Colonic mucosa (tissue), 4 donors: Measurements from ENCODE around the gene PPP3CA. TPM values are rescaled to one million over a fixed set of nuclear protein-coding genes. Genes with fewer than 3 reads are reported as not detected.

Experiments used
- DNase-seq: peaks from one replicate; pipeline ENCODE4 v3.0.0-alpha.2; 2020
- H3K27ac ChIP-seq: fragments of 200-600 bp; one replicate; pipeline ENCODE4 v1.8.0; 2021
- H3K27me3 ChIP-seq: fragments of 200-600 bp; one replicate; pipeline ENCODE4 v1.8.0; 2021
- H3K36me3 ChIP-seq: fragments of 200-600 bp; one replicate; pipeline ENCODE4 v1.8.0; 2021
- H3K4me1 ChIP-seq: fragments of 200-600 bp; one replicate; pipeline ENCODE4 v1.8.0; 2021; ENCODE audit warnings: mild to moderate bottlenecking
- H3K4me3 ChIP-seq: fragments of 200-600 bp; one replicate; pipeline ENCODE4 v1.8.0; 2021
- H3K9ac ChIP-seq, 2 donors: one replicate each; pipeline ENCODE4 v1.7.0; 2013; ENCODE audit warnings: control low read depth in 2 of 2, low read depth in 2 of 2, low read length in 2 of 2
- H3K9me3 ChIP-seq: fragments of 200-600 bp; one replicate; pipeline ENCODE4 v1.8.0; 2021
- intact Hi-C: fragments of 100-400 bp; cut with DNase I; formaldehyde crosslinking; loops from one replicate; pipeline ENCODE4 v1.14.1; 2022
- total RNA-seq, 2 donors: library from RNA; stranded (reverse); fragmentation: NEBNext Ultra II Directional in 1 of 2; extraction: Animal tissue kit (Norgen Biotek cat#: 25700) in 1 of 2; gene quantifications; one replicate each; pipeline ENCODE4 v1.2.1, GENCODE V29; 2021
- TF ChIP-seq, protein P1 (sequence below): fragments of 200-600 bp; IDR thresholded peaks from one replicate; pipeline ENCODE4 v1.8.0; 2022; ENCODE audit warnings: antibody characterized with exemption, mild to moderate bottlenecking
- donor health status: healthy.
- donor health status: DM: no; HTN: no; CAD: no.
- donor health status: DM: no; HTN: no; CAD: no.

Gene PPP3CA
- total RNA-seq, 2 donors from 2014 or later = 34.5 to 43.9 TPM

DNA sequence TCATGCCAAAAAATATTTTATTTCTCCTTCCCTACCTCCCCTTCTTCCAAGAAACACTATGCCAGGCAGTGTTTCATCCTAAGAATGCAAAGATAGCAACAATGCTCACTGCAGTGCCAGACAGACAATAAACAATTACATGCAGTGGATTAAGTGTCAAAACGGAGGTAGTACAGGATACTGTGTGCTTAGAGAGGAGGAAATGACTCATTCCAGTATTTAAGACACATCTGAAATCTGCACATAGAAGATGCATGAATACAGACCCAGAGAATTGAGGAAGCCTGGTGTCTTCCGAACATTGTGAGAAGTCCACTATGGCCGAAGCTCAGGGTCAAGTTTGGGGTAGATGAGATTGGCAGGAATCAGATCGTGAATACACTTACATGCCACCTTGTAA is 326.4 kb downstream of the PPP3CA start:
- Histone ChIP-seq H3K9ac (no peak overlapping the region), H3K27ac (peak overlapping the region; percentile 53), H3K4me3 (no peak overlapping the region), H3K36me3 (no peaks in the 10 kb centered on the region), H3K9me3 (no peaks in the 10 kb centered on the region), H3K27me3 (no peaks in the 10 kb centered on the region), H3K4me1 (peaks cover 5% of the 10 kb centered on the region)
- intact Hi-C loops = no loop called here
- no peak for DNase-seq
- TF ChIP-seq, protein P1, sequence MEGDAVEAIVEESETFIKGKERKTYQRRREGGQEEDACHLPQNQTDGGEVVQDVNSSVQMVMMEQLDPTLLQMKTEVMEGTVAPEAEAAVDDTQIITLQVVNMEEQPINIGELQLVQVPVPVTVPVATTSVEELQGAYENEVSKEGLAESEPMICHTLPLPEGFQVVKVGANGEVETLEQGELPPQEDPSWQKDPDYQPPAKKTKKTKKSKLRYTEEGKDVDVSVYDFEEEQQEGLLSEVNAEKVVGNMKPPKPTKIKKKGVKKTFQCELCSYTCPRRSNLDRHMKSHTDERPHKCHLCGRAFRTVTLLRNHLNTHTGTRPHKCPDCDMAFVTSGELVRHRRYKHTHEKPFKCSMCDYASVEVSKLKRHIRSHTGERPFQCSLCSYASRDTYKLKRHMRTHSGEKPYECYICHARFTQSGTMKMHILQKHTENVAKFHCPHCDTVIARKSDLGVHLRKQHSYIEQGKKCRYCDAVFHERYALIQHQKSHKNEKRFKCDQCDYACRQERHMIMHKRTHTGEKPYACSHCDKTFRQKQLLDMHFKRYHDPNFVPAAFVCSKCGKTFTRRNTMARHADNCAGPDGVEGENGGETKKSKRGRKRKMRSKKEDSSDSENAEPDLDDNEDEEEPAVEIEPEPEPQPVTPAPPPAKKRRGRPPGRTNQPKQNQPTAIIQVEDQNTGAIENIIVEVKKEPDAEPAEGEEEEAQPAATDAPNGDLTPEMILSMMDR = no peak

DNA sequence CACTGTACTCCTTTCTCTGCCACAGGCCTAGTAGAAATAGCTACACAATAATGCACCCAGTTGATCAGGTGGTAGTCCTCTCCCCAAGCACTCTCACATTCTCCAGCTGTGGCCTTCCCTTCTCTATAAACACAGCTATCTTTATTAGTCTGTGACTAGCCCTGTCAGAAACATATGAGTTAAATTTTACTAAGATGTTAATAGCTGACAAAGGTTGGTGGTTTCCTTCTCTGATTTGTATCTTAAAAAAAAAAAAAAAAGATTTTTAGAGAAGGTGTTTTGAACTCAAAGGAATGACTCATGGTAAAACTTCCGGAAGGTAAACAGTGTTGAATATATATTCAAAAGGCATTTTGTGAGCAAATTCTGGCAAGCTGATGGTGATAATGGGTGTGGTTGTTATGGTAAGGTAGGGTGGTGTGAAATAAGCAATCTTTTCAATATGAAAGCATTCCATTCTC is 327.4 kb downstream of the PPP3CA start:
- Histone ChIP-seq H3K36me3 (no peaks in the 10 kb centered on the region), H3K27me3 (no peaks in the 10 kb centered on the region), H3K9me3 (no peaks in the 10 kb centered on the region), H3K4me1 (peaks cover 5% of the 10 kb centered on the region), H3K27ac (peak overlapping the region; percentile 56), H3K4me3 (no peak overlapping the region), H3K9ac (no peak overlapping the region)
- intact Hi-C loops = no loop called here
- TF ChIP-seq, protein P1 = no peak
- peak; percentile 34 for DNase-seq

DNA sequence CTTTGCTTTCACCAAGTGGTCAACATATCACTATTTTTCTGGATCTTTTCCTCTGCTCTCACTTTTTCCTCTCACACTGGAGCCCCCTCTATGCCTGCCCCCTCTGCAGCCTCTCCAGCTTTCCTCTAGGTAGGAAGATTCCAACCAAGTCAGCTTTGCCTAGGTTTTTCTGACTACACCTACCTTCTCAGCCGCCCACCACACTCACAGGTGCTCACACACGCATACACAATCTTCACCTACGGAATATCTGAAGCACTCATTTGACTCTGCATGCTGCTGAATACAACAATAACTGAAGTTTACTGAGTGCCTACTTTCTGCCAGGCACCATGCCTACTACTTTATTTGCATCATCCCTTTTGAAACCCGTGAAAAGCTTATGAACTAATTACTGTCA is 328.0 kb downstream of the PPP3CA start:
- Histone ChIP-seq H3K4me1 (peaks cover 5% of the 10 kb centered on the region), H3K9me3 (no peaks in the 10 kb centered on the region), H3K9ac (no peak overlapping the region), H3K27me3 (no peaks in the 10 kb centered on the region), H3K27ac (peak overlapping the region; percentile 56), H3K36me3 (no peaks in the 10 kb centered on the region), H3K4me3 (no peak overlapping the region)
- no peak for DNase-seq
- intact Hi-C loops = no loop called here
- TF ChIP-seq, protein P1 = no peak

DNA sequence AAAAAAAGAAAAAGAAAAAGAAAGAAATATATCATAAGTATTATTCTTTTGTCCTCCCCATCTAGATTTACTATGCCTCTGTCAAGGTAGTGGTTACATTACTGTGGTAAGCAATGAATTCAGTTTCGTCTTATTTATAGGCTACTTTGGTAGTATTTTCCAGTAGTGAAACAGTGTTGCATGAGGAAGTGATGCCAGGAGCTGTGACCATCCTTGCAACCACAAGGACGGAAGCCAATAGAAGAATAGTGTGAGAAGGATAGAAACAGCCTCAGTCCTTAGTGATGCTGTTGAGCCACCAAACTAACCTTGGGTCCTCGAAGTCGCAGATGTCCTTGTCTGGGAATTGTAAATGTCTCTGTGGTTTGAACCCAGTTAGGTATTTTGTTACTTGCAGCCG is 328.5 kb downstream of the PPP3CA start:
- no peaks in the 10 kb centered on the region for H3K36me3 ChIP-seq
- intact Hi-C loops = no loop called here
- TF ChIP-seq, protein P1 = no peak
- H3K9ac ChIP-seq = no peak overlapping the region
- H3K27me3 ChIP-seq = no peaks in the 10 kb centered on the region
- DNase-seq = no peak
- no peak overlapping the region for H3K27ac ChIP-seq
- H3K4me1 ChIP-seq = peaks cover 5% of the 10 kb centered on the region
- H3K9me3 ChIP-seq = no peaks in the 10 kb centered on the region
- no peak overlapping the region for H3K4me3 ChIP-seq

DNA sequence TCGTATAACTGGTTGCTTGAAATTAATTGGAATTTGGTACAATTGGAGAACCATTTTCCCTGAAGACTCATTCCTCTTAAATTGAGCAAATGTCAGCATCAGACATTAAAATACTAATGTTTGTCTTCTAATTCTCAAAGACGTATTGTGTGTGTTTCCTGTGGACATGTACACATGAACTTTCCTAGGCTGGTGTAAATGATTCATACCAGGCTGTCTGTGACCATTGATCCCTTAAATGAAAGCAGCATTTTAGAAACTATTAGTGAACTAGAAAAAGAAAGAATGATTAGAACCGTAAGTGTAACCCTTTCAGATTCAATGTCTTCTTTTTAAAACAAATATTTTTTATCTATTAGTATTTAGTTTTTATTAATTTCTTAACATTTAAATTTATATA is 332.9 kb downstream of the PPP3CA start:
- TF ChIP-seq, protein P1 = no peak
- no peak for DNase-seq
- no peaks in the 10 kb centered on the region for H3K9me3 ChIP-seq
- no peaks in the 10 kb centered on the region for H3K36me3 ChIP-seq
- no peak overlapping the region for H3K27ac ChIP-seq
- H3K9ac ChIP-seq = no peak overlapping the region
- H3K4me1 ChIP-seq = no peaks in the 10 kb centered on the region
- intact Hi-C loops = no loop called here
- H3K4me3 ChIP-seq = no peak overlapping the region
- no peaks in the 10 kb centered on the region for H3K27me3 ChIP-seq
